Transverse colon (tissue), 4 donors: ENCODE measurements around the gene THADA. TPM values are rescaled to one million over a fixed set of nuclear protein-coding genes. Genes with fewer than 3 reads are reported as not detected.

Experiments used
- DNase-seq: peaks from one replicate; pipeline ENCODE4 v3.0.0-alpha.2; 2019
- H3K27ac ChIP-seq, 4 donors: fragments of 200-600 bp; sonication (generic); 2 replicates each; pipeline ENCODE4 v1.5.1; 2016 to 2018; ENCODE audit warnings: inconsistent platforms in 4 of 4
- H3K27me3 ChIP-seq: fragments of 200-600 bp; sonication (generic); 2 replicates; pipeline ENCODE4 v1.5.1; 2017; ENCODE audit warnings: inconsistent platforms
- H3K36me3 ChIP-seq, 4 donors: fragments of 200-600 bp; sonication (generic); 2 replicates each; pipeline ENCODE4 v1.5.1; 2017 to 2019; ENCODE audit warnings: inconsistent platforms in 4 of 4
- H3K4me1 ChIP-seq, 4 donors: fragments of 200-600 bp; sonication (generic); 2 replicates each; pipeline ENCODE4 v1.5.1; 2017 to 2020; ENCODE audit warnings: inconsistent platforms in 4 of 4
- H3K4me3 ChIP-seq, 4 donors: fragments of 200-600 bp; sonication (generic); 1 replicate in 1 of 4; 2 replicates in 3 of 4; pipeline versions ENCODE4 v1.5.1 to v1.6.1; 2017 to 2019; ENCODE audit warnings: inconsistent platforms in 4 of 4
- H3K9me3 ChIP-seq, 2 donors: fragments of 200-600 bp; sonication (generic); 2 replicates each; pipeline ENCODE4 v1.5.1; 2017 to 2019; ENCODE audit warnings: inconsistent platforms in 2 of 2
- EP300 ChIP-seq: sonication (generic); formaldehyde crosslinking; IDR thresholded peaks from one replicate; pipeline ENCODE4 v1.6.1; 2017; ENCODE audit warnings: antibody characterized with exemption, low read depth
- POLR2A ChIP-seq: fragments of 450-650 bp; IDR thresholded peaks from one replicate; pipeline ENCODE4 v1.6.1; 2016; ENCODE audit warnings: antibody characterized with exemption, mild to moderate bottlenecking, moderate library complexity
- POLR2AphosphoS5 ChIP-seq, 3 donors: sonication (generic); formaldehyde crosslinking; IDR thresholded peaks; one replicate each; pipeline ENCODE4 v1.6.1; 2016; ENCODE audit warnings: antibody characterized with exemption in 3 of 3
- WGBS, 2 donors: methylation state at CpG; one replicate each; pipeline ENCODE4 v1.1.5; 2018; ENCODE audit warnings: low coverage in 1 of 2; 5-methylcytosine and 5-hydroxymethylcytosine counted together
- in situ Hi-C, 4 donors: fragments of 200-750 bp; cut with MboI; loops; one replicate each; pipeline versions ENCODE4 v1.15.0 to v1.15.1; 2017; ENCODE audit warnings: low sequenced_read_pairs in 3 of 4, low pct_ligation_motif_present in 1 of 4, low pct_unique_long_range_greater_than_20kb in 1 of 4
- intact Hi-C: fragments of 100-400 bp; cut with DNase I; formaldehyde crosslinking; loops from one replicate; pipeline ENCODE4 v1.15.1; 2023; ENCODE audit warnings: low total_unique reads
- total RNA-seq, 4 donors: library from RNA; depleted of rRNA; stranded (reverse); fragments of >200 nt; gene quantifications; one replicate each; pipeline ENCODE4 v1.1.0, GENCODE V29; 2016
- TF ChIP-seq, protein P1 (sequence below), 5 experiments: fragments of 200-600 bp in 3 of 5; fragments of 450-650 bp in 2 of 5; sonication (generic) in 3 of 5; IDR thresholded peaks; 1 replicate in 2 of 5; 2 replicates in 3 of 5; pipeline ENCODE4 v1.5.1; 2016 to 2017; ENCODE audit warnings: antibody characterized with exemption in 5 of 5, inconsistent platforms in 3 of 5, mild to moderate bottlenecking in 2 of 5, moderate library complexity in 1 of 5

Gene THADA
- total RNA-seq, 4 donors from 2014 or later, result 21.7 to 78.6 (median 28.1) TPM

DNA sequence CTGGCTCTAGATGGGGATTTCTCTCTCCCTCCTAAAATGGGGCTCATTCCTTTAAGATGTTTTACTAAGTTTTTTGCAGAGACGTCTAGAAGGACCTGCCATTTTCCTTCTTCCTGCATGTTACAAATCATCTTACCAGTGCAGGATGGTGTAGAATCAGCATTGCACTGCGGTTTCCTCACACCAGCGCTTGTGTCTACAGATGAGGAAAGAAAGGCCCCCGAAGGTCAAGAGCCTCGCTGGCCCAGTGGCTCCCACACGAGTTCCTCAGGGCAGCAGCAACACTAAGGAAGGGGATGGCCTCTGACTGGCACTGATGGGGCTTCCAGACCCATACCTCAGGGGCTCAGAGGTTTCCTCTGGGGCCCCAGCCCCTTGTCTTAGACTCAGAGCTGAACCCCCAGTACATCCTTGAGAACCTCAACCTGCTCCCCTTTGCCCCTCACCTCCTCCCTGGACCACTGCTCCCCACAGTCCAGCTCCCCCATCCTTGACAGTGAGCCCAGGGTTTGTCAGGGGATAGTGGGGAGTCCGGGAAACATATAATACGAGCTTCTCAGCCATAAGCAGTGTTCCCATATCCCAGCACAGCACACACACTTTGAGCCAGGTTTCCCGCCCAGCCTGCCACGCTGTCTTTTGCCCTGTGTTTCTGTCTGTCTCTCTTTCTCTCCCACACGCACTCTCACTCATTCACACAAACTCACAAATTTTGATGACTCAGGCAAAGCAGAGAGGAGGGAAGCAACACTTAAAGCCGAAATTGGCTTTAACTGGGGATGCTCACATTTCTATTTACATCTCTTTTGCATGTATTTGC, 398.9 kb downstream of the THADA start:
- Histone ChIP-seq H3K27ac (no peak overlapping the region), H3K27me3 (no peaks in the 10 kb centered on the region), H3K4me3 (no peak overlapping the region), H3K9me3 (no peaks in the 10 kb centered on the region), H3K36me3 (no peaks in the 10 kb centered on the region), H3K4me1 (peaks cover 13 to 44% (median 35%) of the 10 kb centered on the region in 4 donors)
- intact Hi-C loops, result no loop called here
- DNase-seq, result no peak
- WGBS, 2 donors, result 76% methylated on average over 12 of the region's 12 CpGs; no CpG with 5 or more reads in 1 of the 2 donors
- TF ChIP-seq POLR2AphosphoS5 (IDR thresholded peaks at IDR 0.05) (no peak), POLR2A (no peak), EP300 (no peak)
- TF ChIP-seq, protein P1, sequence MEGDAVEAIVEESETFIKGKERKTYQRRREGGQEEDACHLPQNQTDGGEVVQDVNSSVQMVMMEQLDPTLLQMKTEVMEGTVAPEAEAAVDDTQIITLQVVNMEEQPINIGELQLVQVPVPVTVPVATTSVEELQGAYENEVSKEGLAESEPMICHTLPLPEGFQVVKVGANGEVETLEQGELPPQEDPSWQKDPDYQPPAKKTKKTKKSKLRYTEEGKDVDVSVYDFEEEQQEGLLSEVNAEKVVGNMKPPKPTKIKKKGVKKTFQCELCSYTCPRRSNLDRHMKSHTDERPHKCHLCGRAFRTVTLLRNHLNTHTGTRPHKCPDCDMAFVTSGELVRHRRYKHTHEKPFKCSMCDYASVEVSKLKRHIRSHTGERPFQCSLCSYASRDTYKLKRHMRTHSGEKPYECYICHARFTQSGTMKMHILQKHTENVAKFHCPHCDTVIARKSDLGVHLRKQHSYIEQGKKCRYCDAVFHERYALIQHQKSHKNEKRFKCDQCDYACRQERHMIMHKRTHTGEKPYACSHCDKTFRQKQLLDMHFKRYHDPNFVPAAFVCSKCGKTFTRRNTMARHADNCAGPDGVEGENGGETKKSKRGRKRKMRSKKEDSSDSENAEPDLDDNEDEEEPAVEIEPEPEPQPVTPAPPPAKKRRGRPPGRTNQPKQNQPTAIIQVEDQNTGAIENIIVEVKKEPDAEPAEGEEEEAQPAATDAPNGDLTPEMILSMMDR (IDR thresholded peaks at IDR 0.05), result no peak
- in situ Hi-C loops, result no loop called here

DNA sequence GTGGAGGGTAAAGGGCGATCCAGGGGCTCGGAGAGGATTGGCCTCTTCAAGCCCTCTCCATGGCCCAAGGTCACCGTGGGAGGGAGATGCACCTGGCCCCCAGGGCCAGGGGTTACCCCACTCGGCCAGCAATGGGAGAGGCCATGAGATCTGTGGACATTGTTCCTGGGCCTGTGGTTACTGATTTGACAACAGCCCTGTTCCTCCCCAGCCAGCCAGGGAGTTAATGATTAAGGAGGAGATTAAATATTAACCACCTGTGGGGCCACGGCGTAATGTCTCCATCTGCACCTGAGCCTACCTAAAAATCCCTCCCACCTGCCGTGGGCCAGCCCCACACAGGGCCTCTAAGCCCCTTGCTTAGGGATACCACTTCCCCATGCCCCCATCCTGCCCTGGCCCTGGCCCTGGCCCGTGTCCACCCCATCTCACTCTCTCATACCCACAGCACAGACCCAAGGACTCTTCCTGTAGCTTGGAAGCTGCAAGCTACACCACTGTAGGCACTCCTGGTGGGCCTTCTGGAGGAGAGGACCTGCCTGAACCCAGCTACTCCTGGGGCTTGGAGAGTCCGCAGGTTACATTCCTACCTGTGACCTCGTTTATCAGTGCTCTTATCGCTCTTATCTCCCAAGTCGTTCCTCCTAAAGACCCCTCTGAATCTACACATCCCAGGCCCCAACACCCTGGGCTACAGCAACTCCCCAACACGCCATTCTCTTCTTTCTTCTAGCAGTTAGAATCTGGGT, 401.5 kb downstream of the THADA start:
- Histone ChIP-seq H3K9me3 (no peaks in the 10 kb centered on the region), H3K4me1 (peaks cover 13 to 51% (median 37%) of the 10 kb centered on the region in 4 donors), H3K36me3 (no peaks in the 10 kb centered on the region), H3K27ac (peak overlapping the region; percentile 86 to 92 (median 88)), H3K4me3 (peak overlapping the region in 2 of 4 donors; percentile 3 to 36), H3K27me3 (no peaks in the 10 kb centered on the region)
- 38 to 44% methylated on average over 5 to 13 of the region's 13 CpGs for WGBS, 2 donors
- intact Hi-C loops, result no loop called here
- no peak for TF ChIP-seq POLR2A
- TF ChIP-seq EP300, result no peak
- TF ChIP-seq, protein P1 (IDR thresholded peaks at IDR 0.05), result no peak
- no peak for TF ChIP-seq POLR2AphosphoS5 (IDR thresholded peaks at IDR 0.05)
- DNase-seq, result peak; percentile 78
- in situ Hi-C loops, result no loop called here

DNA sequence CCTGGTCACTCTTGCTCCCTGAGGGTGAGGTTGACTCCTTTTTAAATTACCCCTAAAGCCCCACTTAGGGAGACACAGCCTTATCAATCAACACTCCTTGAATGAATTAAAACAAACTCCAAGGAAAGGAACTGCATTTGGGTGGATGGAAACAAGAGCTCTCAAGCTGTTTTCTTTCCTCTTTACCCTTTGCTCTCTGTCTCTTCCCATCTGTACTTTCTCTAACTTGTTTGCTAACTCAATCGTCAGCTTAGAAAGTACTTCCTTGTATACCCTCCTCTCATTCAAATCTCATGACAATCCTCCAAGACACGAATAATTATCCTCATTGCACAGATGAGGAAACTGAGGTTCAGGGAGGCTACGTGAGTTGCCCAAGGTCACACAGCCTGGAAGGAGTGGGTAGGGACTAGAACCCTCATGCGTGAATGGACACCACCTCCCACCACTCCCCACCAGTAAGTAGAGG, 402.2 kb downstream of the THADA start:
- DNase-seq, result no peak
- Histone ChIP-seq H3K36me3 (no peaks in the 10 kb centered on the region), H3K27me3 (no peaks in the 10 kb centered on the region), H3K4me1 (peaks cover 13 to 51% (median 37%) of the 10 kb centered on the region in 4 donors), H3K4me3 (no peak overlapping the region), H3K9me3 (no peaks in the 10 kb centered on the region), H3K27ac (peak overlapping the region; percentile 86 to 92 (median 88))
- TF ChIP-seq POLR2AphosphoS5 (IDR thresholded peaks at IDR 0.05), result peak in 1 of 3 donors; percentile 30
- TF ChIP-seq, protein P1 (IDR thresholded peaks at IDR 0.05), result no peak
- no peak for TF ChIP-seq EP300
- 53 to 54% methylated on average over 3 to 4 of the region's 4 CpGs for WGBS, 2 donors
- in situ Hi-C loops, result no loop called here
- intact Hi-C loops, result no loop called here
